ENCODE results near the gene PDE11A.

The PDE11A gene

GRCh38 chr2:177671662-177672061, 400.9 kb downstream of the PDE11A start:
- H3K4me3 ChIP-seq (ENCODE audit: control insufficient read depth, low read depth, low read length): no peak overlapping the region
- no peak for TF ChIP-seq CTCF (conservative IDR thresholded peaks at IDR 0.05; ENCODE audit: control insufficient read depth, insufficient read depth, low read depth, low read length)
- no peak for DNase-seq (ENCODE audit: low read depth)

- no peak for DNase-seq (ENCODE audit: low read depth)
- H3K4me3 ChIP-seq (ENCODE audit: control insufficient read depth, low read depth, low read length): no peak overlapping the region
- TF ChIP-seq CTCF (conservative IDR thresholded peaks at IDR 0.05; ENCODE audit: control insufficient read depth, insufficient read depth, low read depth, low read length): no peak
These were observed 401.6 kb downstream of the PDE11A start for GRCh38 chr2:177670791-177671535.

- DNase-seq (ENCODE audit: low read depth): no peak
- no peak overlapping the region for H3K4me3 ChIP-seq (ENCODE audit: control insufficient read depth, low read depth, low read length)
- no peak for TF ChIP-seq CTCF (conservative IDR thresholded peaks at IDR 0.05; ENCODE audit: control insufficient read depth, insufficient read depth, low read depth, low read length)
These were observed 402.8 kb downstream of the PDE11A start for GRCh38 chr2:177669625-177670330.

GRCh38 chr2:177669201-177669600, 403.4 kb downstream of the PDE11A start:
- DNase-seq (ENCODE audit: low read depth): no peak
- no peak for TF ChIP-seq CTCF (conservative IDR thresholded peaks at IDR 0.05; ENCODE audit: control insufficient read depth, insufficient read depth, low read depth, low read length)
- H3K4me3 ChIP-seq (ENCODE audit: control insufficient read depth, low read depth, low read length): no peak overlapping the region

GRCh38 chr2:177668617-177669016, 404.0 kb downstream of the PDE11A start:
- TF ChIP-seq CTCF (conservative IDR thresholded peaks at IDR 0.05; ENCODE audit: control insufficient read depth, insufficient read depth, low read depth, low read length): no peak
- H3K4me3 ChIP-seq (ENCODE audit: control insufficient read depth, low read depth, low read length): no peak overlapping the region
- DNase-seq (ENCODE audit: low read depth): no peak

GRCh38 chr2:177667626-177668025, 405.0 kb downstream of the PDE11A start:
- DNase-seq (ENCODE audit: low read depth): peak; percentile 41
- H3K4me3 ChIP-seq (ENCODE audit: control insufficient read depth, low read depth, low read length): no peak overlapping the region
- TF ChIP-seq CTCF (conservative IDR thresholded peaks at IDR 0.05; ENCODE audit: control insufficient read depth, insufficient read depth, low read depth, low read length): no peak

All from fibroblast of mammary gland (primary cell).